GM13977 (cell line): Measurements from ENCODE around the gene RIIAD1.
"Not testable (repeated sequence)": the region's sequence is repeated elsewhere in the genome, so short reads cannot be mapped to it uniquely, and the experiment has no call there.

Experiments
- DNase-seq: peaks from one replicate; pipeline ENCODE4 v3.0.0; 2012; ENCODE audit warnings: low spot score
- in situ Hi-C: fragments of 300-500 bp; cut with MboI; formaldehyde crosslinking; loops from one replicate; pipeline ENCODE4 v1.12.0; 2022; ENCODE audit warnings: low sequenced_read_pairs, low pct_unique_long_range_greater_than_20kb, mixed read lengths, inconsistent platforms; ENCODE audit not compliant: unreplicated experiment
- TF ChIP-seq, protein P1 (sequence below): IDR thresholded peaks from 2 replicates; pipeline ENCODE4 v1.5.1; 2012; ENCODE audit warnings: mild to moderate bottlenecking, control low read depth; ENCODE audit not compliant: insufficient read depth; ENCODE audit errors: extremely low read depth, missing control alignments

The RIIAD1 gene

GRCh38 chr1:151756291-151756690 lies 35.0 kb downstream of the RIIAD1 start:
- TF ChIP-seq, protein P1, sequence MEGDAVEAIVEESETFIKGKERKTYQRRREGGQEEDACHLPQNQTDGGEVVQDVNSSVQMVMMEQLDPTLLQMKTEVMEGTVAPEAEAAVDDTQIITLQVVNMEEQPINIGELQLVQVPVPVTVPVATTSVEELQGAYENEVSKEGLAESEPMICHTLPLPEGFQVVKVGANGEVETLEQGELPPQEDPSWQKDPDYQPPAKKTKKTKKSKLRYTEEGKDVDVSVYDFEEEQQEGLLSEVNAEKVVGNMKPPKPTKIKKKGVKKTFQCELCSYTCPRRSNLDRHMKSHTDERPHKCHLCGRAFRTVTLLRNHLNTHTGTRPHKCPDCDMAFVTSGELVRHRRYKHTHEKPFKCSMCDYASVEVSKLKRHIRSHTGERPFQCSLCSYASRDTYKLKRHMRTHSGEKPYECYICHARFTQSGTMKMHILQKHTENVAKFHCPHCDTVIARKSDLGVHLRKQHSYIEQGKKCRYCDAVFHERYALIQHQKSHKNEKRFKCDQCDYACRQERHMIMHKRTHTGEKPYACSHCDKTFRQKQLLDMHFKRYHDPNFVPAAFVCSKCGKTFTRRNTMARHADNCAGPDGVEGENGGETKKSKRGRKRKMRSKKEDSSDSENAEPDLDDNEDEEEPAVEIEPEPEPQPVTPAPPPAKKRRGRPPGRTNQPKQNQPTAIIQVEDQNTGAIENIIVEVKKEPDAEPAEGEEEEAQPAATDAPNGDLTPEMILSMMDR, result no peak
- in situ Hi-C loops, result no loop called here
- DNase-seq, result no peak

- TF ChIP-seq, protein P1, result no peak
- DNase-seq, result no peak
- in situ Hi-C loops, result no loop called here
Measured at GRCh38 chr1:151759241-151759640, 37.9 kb downstream of the RIIAD1 start.

DNA sequence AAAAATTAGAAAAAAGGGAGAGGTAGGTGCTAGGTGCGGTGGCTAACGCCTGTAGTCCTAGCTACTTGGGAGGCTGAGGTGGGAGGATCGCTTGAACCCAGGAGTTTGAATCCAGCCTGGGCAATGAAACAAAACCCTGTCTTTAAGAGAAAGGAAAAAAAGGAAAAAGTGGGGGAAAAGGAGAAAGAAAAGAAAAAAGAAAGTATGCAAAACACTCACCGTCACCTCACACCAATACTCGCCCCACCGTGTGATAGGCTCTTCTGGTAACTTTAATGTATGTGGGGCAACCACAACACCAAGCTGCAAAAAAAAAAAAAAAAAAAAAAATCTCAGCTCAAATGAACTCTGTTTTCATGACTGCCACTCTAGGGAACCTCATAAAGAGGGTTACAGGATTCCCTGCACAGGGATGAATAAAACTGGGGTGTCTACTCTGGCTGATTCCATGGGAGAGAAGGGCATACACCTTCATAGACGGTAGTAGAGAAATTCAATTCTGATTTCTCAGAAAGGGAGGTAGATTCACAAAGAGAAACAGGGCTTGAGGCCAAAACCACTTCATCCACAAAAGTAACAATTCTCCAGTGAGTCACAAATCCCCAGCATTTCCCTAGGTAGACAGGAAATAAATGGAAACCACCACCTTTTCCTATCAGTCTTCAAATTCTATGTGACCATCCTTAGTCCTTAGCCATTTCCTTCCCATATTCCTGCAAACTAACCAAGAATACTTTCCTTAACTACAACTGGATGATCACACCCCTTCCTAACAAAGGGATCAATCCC lies 39.5 kb downstream of the RIIAD1 start:
- TF ChIP-seq, protein P1, result no peak
- in situ Hi-C loops, result no loop called here
- no peak for DNase-seq

- DNase-seq, result peak; percentile 94
- TF ChIP-seq, protein P1, result no peak
- in situ Hi-C loops, result no loop called here
Measured at GRCh38 chr1:151762941-151763921, 41.9 kb downstream of the RIIAD1 start, which contains the start of gene MRPL9. Gene MRPL9 (minus strand): TSS chr1:151763496. CDS start chr1:151763479, 17 bp downstream.

DNA sequence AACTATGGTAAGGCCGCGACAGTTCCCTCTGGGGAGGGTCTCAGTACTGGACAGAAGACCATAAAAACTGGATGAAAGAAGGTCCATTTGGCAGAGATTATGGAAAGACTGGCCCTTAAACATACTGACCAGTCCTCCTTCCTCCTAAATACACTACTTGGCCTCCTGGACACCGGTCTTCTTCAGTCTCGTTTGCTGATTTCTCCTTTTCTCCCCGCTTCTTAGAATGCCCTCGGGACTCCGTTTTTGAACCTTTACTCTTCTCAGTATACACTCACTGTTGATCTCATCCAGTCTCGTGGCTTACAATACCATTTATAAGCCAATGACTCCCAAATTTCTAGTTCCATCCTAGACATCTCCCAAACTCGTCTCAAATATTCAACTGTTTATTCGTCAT lies 42.7 kb downstream of the RIIAD1 start:
- no peak for DNase-seq
- in situ Hi-C loops, result no loop called here
- TF ChIP-seq, protein P1, result no peak

- DNase-seq, in situ Hi-C loops: not testable (repeated sequence)
Measured at GRCh38 chr1:151768351-151769066, 47.2 kb downstream of the RIIAD1 start.

GRCh38 chr1:151769270-151769669 lies 47.9 kb downstream of the RIIAD1 start:
- DNase-seq, in situ Hi-C loops: not testable (repeated sequence)
